Activated T-cell treated with anti-CD3 and anti-CD28 coated beads, Interleukin-2, amount 50 U/mL, for 4 hours (primary cell): ENCODE measurements around the gene FAM124B. TPM values are rescaled to one million over a fixed set of nuclear protein-coding genes. Genes with fewer than 3 reads are reported as not detected.

Experiments used
- ATAC-seq, 2 donors: fragments of 200-7000 bp; cut with Tn5 transposase; one replicate each; pipeline ENCODE4 v1.10.0; 2021
- DNase-seq: peaks from one replicate; pipeline ENCODE4 v3.0.0-alpha.2; 2020
- H3K27me3 Mint-ChIP-seq: one replicate; pipeline ENCODE4 v1.8.0; 2021; ENCODE audit warnings: low read depth, mixed read lengths
- H3K36me3 Mint-ChIP-seq: one replicate; pipeline ENCODE4 v1.8.0; 2022; ENCODE audit warnings: mixed read lengths; ENCODE audit not compliant: insufficient read depth
- H3K4me1 Mint-ChIP-seq: one replicate; pipeline ENCODE4 v1.8.0; 2021; ENCODE audit warnings: low read depth, mixed read lengths
- H3K4me3 Mint-ChIP-seq: one replicate; pipeline ENCODE4 v1.8.0; 2021; ENCODE audit warnings: mild to moderate bottlenecking, moderate library complexity, mixed read lengths
- H3K9me3 Mint-ChIP-seq: one replicate; pipeline ENCODE4 v1.8.0; 2021; ENCODE audit warnings: mixed read lengths
- total RNA-seq, 3 donors: library from RNA; stranded (reverse); gene quantifications; one replicate each; pipeline ENCODE4 v1.2.1, GENCODE V29; 2021

The FAM124B gene
- total RNA-seq, 3 donors from 2014 or later, result 0.19 TPM; not detected in 2

DNA sequence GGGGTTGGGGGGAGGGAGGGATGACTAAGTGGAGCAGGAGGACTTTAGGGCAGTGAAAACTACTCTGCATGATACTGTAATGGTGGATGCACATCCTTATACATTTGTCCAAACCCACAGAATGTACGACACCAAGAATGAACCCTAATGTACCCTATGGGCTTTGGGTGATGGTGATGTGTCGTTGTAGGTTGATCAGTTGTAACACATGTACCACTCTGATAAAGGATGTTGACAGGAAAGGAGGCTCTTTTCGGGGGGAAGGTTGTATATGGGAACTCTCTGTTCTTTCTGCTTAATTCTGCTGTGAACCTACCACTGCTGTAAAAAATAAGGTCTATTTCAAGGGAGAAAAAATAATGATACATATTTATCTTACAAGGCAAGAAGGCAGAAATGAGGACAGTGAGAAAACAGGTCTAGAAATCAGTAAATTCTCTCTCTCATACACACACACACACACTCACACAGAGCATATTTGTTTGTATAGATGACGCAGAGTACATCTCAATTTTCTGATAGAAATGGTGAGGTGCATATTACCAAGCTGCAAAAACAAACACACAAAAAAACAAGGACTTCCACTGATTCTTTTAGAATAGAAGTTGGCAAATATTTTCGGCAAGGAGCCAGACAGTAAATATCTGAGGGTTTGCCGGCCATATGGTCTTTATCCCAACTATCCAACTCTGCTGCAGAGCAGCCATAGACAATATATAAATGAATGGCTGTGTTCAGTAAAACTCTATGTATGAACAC, 20.2 kb downstream of the FAM124B start:
- no peaks in the 10 kb centered on the region for H3K36me3 Mint-ChIP-seq
- DNase-seq (no peak), ATAC-seq (no peak)
- H3K27me3 Mint-ChIP-seq, result no peaks in the 10 kb centered on the region
- H3K4me1 Mint-ChIP-seq, result no peaks in the 10 kb centered on the region
- no peaks in the 10 kb centered on the region for H3K9me3 Mint-ChIP-seq
- H3K4me3 Mint-ChIP-seq, result no peak overlapping the region

DNA sequence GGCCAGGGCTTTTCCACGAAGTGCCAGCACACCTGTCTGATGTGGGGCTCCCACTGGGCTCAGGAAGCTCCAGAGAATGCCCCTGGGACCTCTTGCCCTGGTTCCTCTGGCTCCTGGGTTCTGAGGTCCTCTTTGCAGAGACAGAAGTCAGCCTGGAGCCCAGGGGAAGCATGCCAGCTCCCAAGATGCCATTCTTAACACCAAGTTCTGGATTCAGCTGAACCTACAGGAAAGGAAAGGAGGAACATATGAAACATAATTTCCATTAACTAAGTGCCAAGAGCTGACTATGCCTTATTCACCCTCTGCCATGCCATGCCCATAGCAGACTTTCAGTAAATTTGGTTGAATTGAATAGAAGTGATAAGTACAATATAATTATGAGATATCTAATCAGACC, 21.9 kb downstream of the FAM124B start:
- Mint-ChIP-seq H3K4me1 (peaks cover 2% of the 10 kb centered on the region), H3K9me3 (no peaks in the 10 kb centered on the region), H3K4me3 (no peak overlapping the region), H3K36me3 (no peaks in the 10 kb centered on the region), H3K27me3 (no peaks in the 10 kb centered on the region)
- DNase-seq, result no peak
- no peak for ATAC-seq

DNA sequence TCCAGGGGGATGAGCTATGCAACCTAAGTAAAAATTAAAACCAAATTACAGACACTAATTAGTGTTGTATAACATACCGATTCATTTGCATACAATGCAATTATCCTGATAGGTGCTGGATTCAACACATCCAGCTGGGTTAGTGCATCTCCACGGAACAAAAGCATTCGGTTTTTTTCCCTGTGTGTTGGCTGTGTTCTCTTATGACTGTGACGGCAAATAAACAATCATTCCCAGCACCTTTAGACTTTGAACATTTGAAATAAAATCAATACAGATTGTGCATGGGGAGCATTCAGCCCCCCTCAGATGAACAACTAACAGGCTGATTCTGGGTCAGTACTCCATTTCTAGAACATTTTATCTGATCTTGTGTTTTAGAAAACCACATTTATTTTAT, 22.7 kb downstream of the FAM124B start:
- no peak for ATAC-seq
- H3K27me3 Mint-ChIP-seq, result no peaks in the 10 kb centered on the region

DNA sequence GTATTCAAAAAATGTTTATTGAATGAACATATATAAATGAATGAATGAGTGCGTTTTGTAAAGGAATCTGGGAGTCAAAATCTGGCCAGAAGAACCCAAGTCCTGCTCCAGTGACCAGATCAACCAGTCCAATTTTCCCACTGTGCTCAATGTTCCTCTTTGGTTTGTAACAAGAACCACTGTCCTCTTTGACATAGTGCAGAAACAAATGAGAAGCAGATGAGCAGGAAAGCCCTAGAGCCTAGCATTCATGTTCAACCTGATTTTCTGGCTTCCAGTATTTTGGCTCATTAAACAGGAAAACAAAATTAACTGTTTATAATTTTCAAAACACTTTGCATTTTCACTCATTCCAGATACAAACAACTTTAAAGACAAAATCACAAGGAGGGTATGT, 23.2 kb downstream of the FAM124B start:
- peaks cover 2% of the 10 kb centered on the region for H3K4me1 Mint-ChIP-seq
- no peaks in the 10 kb centered on the region for H3K36me3 Mint-ChIP-seq
- no peaks in the 10 kb centered on the region for H3K9me3 Mint-ChIP-seq
- no peaks in the 10 kb centered on the region for H3K27me3 Mint-ChIP-seq
- H3K4me3 Mint-ChIP-seq, result no peak overlapping the region
- DNase-seq (no peak), ATAC-seq (no peak)

More for the DNA sequence above, 22.7 kb downstream of the FAM124B start:
- DNase-seq, result no peak
- Mint-ChIP-seq H3K36me3 (no peaks in the 10 kb centered on the region), H3K9me3 (no peaks in the 10 kb centered on the region), H3K4me3 (no peak overlapping the region), H3K4me1 (peaks cover 2% of the 10 kb centered on the region)

DNA sequence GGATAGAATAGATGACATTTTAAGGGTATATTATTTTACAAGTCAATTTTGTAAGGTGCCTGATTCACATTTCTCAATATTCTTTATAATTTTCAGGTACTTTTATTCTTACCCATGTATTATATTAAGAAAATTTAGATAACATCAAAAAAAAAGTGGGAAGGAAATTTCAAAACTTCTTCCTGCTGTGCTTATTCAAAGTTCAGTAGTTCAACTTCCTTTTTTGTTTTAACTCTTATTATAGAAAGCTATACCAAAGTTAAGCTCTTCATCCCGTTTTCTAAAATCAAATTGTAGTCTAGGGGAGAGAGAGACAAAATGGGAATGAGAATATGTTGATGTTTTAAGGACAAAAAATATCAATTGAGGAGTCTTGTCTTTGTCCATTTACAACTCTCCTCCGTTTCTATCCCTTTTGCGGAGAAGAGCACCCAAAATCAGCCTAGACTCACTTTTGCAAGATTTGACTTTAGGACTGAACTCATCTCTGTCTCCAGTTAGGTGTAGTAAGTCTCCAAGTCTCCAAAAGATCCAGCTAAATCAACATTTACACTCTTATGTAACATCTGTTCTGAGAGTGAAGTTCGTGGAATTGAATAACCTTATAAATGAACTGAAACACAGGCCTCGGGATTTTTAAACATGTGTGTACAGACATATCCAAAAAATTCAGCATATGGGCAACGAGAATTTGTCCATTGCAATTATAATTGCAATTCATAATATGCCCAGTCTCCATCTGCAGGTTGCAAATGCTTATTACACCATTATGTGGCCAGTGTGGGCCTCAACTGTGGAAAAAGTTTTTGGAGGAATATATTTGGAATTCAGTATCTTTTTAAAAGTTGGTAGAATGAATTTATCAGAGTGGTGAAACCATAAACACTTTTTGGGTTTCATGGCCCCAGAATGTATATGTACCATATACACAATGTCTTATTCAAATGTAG, 23.9 kb downstream of the FAM124B start:
- peaks cover 2% of the 10 kb centered on the region for H3K4me1 Mint-ChIP-seq
- ATAC-seq, result no peak
- DNase-seq, result no peak
- no peaks in the 10 kb centered on the region for H3K27me3 Mint-ChIP-seq
- no peaks in the 10 kb centered on the region for H3K9me3 Mint-ChIP-seq
- H3K36me3 Mint-ChIP-seq, result no peaks in the 10 kb centered on the region
- H3K4me3 Mint-ChIP-seq, result no peak overlapping the region

GRCh38 chr2:224372641-224373040, 29.3 kb downstream of the FAM124B start:
- ATAC-seq, result no peak
- peaks cover 2% of the 10 kb centered on the region for H3K27me3 Mint-ChIP-seq

GRCh38 chr2:224369028-224369632, 32.8 kb downstream of the FAM124B start:
- peak; percentile 38 to 43 for ATAC-seq
- Mint-ChIP-seq H3K27me3 (peaks cover 2% of the 10 kb centered on the region), H3K4me3 (no peak overlapping the region), H3K9me3 (no peaks in the 10 kb centered on the region), H3K4me1 (no peaks in the 10 kb centered on the region), H3K36me3 (no peaks in the 10 kb centered on the region)
- no peak for DNase-seq

More at GRCh38 chr2:224372641-224373040, 29.3 kb downstream of the FAM124B start:
- Mint-ChIP-seq H3K4me1 (peaks cover 2% of the 10 kb centered on the region), H3K36me3 (no peaks in the 10 kb centered on the region), H3K9me3 (no peaks in the 10 kb centered on the region), H3K4me3 (no peak overlapping the region)
- DNase-seq, result no peak

DNA sequence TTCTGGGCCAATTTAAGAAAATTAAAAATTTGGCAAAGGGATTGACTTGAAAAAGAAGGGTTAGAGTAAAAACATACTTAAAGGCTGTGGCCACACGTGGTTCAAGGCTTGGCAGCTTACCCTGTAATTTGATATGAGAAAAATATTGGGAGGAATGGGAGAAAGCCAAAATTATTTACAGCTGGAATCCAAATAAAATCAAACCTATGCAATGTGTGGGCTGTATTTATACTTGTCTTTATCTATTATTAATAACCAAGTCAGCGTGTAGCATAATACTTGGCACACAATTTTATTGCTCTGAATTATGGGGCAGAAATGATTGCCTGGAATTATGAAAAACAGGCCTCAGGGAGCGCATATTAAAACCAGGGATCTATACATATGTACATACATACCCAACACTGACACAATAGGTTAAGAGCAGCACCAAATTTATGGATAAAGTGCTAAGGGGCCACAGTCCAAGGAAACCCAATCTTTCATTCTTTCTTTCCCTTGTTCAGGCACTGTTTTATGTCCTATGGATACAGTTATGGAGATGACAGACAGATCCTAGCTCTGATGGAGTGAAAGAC, 35.6 kb downstream of the FAM124B start:
- Mint-ChIP-seq H3K27me3 (peaks cover 2% of the 10 kb centered on the region), H3K4me3 (no peak overlapping the region), H3K4me1 (no peaks in the 10 kb centered on the region), H3K36me3 (no peaks in the 10 kb centered on the region), H3K9me3 (no peaks in the 10 kb centered on the region)
- DNase-seq (no peak), ATAC-seq (no peak)

DNA sequence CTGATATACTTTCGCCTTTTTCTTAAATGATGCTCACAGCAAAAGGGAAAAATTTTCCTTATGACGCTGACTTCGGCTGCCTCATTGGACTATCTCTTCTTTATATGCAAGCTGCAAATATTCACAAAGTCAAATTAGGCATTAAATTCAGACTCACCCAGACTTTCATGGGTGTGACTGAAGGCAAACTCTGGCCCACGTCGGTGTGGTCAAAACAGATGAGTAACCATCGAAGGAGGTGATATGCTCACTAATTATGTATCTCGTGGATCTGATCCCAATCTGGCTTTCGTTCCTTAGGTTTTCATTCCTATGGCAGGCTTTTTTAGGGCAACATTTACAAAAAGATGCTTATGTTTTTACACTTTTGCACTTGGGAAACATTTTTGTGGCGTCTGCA, 36.6 kb downstream of the FAM124B start:
- H3K4me3 Mint-ChIP-seq, result no peak overlapping the region
- ATAC-seq (no peak), DNase-seq (no peak)
- H3K4me1 Mint-ChIP-seq, result no peaks in the 10 kb centered on the region
- H3K9me3 Mint-ChIP-seq, result no peaks in the 10 kb centered on the region
- peaks cover 2% of the 10 kb centered on the region for H3K27me3 Mint-ChIP-seq
- no peaks in the 10 kb centered on the region for H3K36me3 Mint-ChIP-seq

DNA sequence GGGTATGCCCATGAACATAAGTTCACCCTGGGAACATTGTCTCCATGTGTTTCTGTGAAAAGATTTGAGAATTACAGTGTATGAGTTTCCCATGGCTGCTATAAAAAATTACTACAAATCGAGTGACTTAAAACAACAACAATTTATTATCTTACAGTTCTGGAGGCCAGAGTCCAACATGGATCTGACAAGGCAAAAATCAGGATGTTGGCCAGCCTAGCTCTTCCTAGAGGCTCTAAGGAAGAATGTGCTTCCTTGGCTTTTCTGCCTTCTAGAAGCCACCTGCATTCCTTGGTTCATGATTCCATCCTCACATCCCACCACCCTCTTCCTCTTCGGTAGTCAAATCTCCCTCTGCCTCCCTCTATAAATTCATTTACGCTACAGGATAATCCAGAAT, 38.6 kb downstream of the FAM124B start:
- DNase-seq (no peak), ATAC-seq (no peak)
- H3K9me3 Mint-ChIP-seq, result no peaks in the 10 kb centered on the region
- no peak overlapping the region for H3K4me3 Mint-ChIP-seq
- no peaks in the 10 kb centered on the region for H3K36me3 Mint-ChIP-seq
- peaks cover 2% of the 10 kb centered on the region for H3K27me3 Mint-ChIP-seq
- no peaks in the 10 kb centered on the region for H3K4me1 Mint-ChIP-seq

- DNase-seq (no peak), ATAC-seq (no peak)
- Mint-ChIP-seq H3K4me1 (no peaks in the 10 kb centered on the region), H3K9me3 (no peaks in the 10 kb centered on the region), H3K4me3 (no peak overlapping the region), H3K36me3 (no peaks in the 10 kb centered on the region), H3K27me3 (peaks cover 2% of the 10 kb centered on the region)
These were observed 39.8 kb downstream of the FAM124B start for GRCh38 chr2:224362094-224362493.

GRCh38 chr2:224360801-224361251, 41.1 kb downstream of the FAM124B start:
- H3K36me3 Mint-ChIP-seq, result no peaks in the 10 kb centered on the region
- H3K27me3 Mint-ChIP-seq, result peaks cover 2% of the 10 kb centered on the region
- H3K9me3 Mint-ChIP-seq, result no peaks in the 10 kb centered on the region
- no peak overlapping the region for H3K4me3 Mint-ChIP-seq
- ATAC-seq, result no peak
- H3K4me1 Mint-ChIP-seq, result no peaks in the 10 kb centered on the region
- no peak for DNase-seq

DNA sequence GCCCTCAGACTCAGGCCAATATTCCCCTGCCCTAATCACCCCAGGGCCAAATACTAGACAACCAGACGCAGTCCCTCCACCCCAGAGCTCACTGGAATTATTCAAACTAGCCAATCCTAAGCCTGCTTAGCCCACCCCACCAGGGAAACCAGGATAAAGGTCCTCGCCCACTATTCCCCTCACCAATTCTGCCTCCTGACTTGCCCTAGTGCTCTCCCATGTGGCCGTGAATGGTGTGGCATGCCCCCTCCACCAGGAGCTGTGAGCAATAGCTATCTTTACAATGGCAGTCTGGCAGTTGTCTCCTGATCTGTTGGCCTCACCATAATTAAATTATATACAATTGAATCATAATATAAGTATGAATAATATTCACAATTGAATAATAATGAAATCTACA, 42.3 kb downstream of the FAM124B start:
- no peaks in the 10 kb centered on the region for H3K4me1 Mint-ChIP-seq

More for the DNA sequence above, 42.3 kb downstream of the FAM124B start:
- no peak for DNase-seq
- Mint-ChIP-seq H3K9me3 (no peaks in the 10 kb centered on the region), H3K27me3 (peaks cover 2% of the 10 kb centered on the region), H3K36me3 (no peaks in the 10 kb centered on the region), H3K4me3 (no peak overlapping the region)
- ATAC-seq, result no peak
